Activated CD4-positive, alpha-beta T cell treated with anti-CD3 and anti-CD28 coated beads for 36 hours (primary cell): ENCODE results near the gene MAML3. TPM values are rescaled to one million over a fixed set of nuclear protein-coding genes. Genes with fewer than 3 reads are reported as not detected.
A peak's percentile ranks its signal among the peaks of the same experiment; 100 is the strongest.

Experiments used
- ATAC-seq: fragments of 200-7000 bp; cut with Tn5 transposase; one replicate; pipeline ENCODE4 v1.10.0; 2021; ENCODE audit warnings: mild to moderate bottlenecking, moderate library complexity
- CTCF ChIA-PET: fragments of 350-600 bp; sonication (Branson Sonifier 250); formaldehyde crosslinking; loops from one replicate; lab custom pipeline; 2021; ENCODE audit warnings: antibody characterized with exemption; lab: Charles Lee
- POLR2A ChIA-PET: fragments of 350-600 bp; sonication (Branson Sonifier 250); formaldehyde crosslinking; loops from one replicate; lab custom pipeline; 2021; ENCODE audit warnings: antibody characterized with exemption, inconsistent platforms; lab: Charles Lee
- DNase-seq: peaks from one replicate; pipeline ENCODE4 v3.0.0-alpha.2; 2020
- H3K27ac Mint-ChIP-seq: one replicate; pipeline ENCODE4 v1.8.0; 2021; ENCODE audit warnings: mixed read lengths
- H3K27me3 Mint-ChIP-seq: one replicate; pipeline ENCODE4 v1.8.0; 2021; ENCODE audit warnings: mixed read lengths
- H3K36me3 Mint-ChIP-seq: one replicate; pipeline ENCODE4 v1.8.0; 2021; ENCODE audit warnings: low read depth, mixed read lengths
- H3K4me1 Mint-ChIP-seq: one replicate; pipeline ENCODE4 v1.8.0; 2021; ENCODE audit warnings: mixed read lengths
- H3K4me3 Mint-ChIP-seq: one replicate; pipeline ENCODE4 v1.8.0; 2021; ENCODE audit warnings: mild to moderate bottlenecking, moderate library complexity, mixed read lengths
- H3K9me3 Mint-ChIP-seq: one replicate; pipeline ENCODE4 v1.8.0; 2021; ENCODE audit warnings: low read depth, mixed read lengths
- intact Hi-C, 2 experiments: fragments of 100-400 bp; cut with DNase I in 1 of 2; cut with micrococcal nuclease in 1 of 2; formaldehyde crosslinking; loops; one replicate each; pipeline versions ENCODE4 v1.14.2 to v1.15.1; 2022 to 2024; cut with DNase I, micrococcal nuclease
- total RNA-seq, 2 experiments: library from RNA; stranded (reverse); gene quantifications; one replicate each; pipeline ENCODE4 v1.2.3, GENCODE V29; 2021

MAML3 gene
- total RNA-seq, 2 experiments from 2014 or later, result 1.6 to 1.9 TPM

DNA sequence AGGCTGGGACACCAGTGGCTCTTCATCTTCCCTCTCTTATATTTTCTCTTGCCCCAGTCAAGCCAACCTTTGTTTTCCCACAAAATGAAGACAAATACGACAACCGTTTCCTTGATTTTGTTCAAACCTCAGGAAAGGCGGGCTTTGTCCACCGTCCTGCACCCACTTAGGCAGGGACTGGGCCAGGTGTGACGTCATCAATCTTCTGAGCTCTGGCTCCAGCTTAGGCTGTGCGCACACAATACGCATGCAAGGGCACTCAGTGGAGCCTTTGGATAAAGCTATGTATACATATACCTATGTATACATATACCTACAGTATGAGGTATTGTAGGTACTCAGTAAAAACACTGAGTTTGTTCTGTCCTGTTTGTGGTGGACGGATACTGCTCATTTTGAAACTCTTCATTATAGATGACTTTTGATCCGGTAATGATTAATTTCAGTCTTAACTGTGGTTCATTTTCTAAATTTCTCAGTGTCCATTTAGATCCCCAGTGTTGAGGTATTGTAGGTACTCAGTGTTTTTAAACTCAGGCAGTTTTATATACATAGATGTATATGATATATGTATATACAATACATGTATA, 293.5 kb downstream of the MAML3 start:
- H3K4me3 Mint-ChIP-seq, result no peak overlapping the region
- H3K4me1 Mint-ChIP-seq, result peaks cover 32% of the 10 kb centered on the region
- intact Hi-C loops, result no loop called here
- peaks cover 29% of the 10 kb centered on the region for H3K27me3 Mint-ChIP-seq
- ATAC-seq, result no peak
- no peaks in the 10 kb centered on the region for H3K9me3 Mint-ChIP-seq
- no peak overlapping the region for H3K27ac Mint-ChIP-seq
- peaks cover 5% of the 10 kb centered on the region for H3K36me3 Mint-ChIP-seq
- POLR2A ChIA-PET, result no interaction called here
- no peak for DNase-seq
- CTCF ChIA-PET, result no interaction called here

GRCh38 chr4:139859876-139860275, 294.1 kb downstream of the MAML3 start:
- peaks cover 5% of the 10 kb centered on the region for H3K36me3 Mint-ChIP-seq
- peaks cover 31% of the 10 kb centered on the region for H3K27me3 Mint-ChIP-seq
- no peaks in the 10 kb centered on the region for H3K9me3 Mint-ChIP-seq
- ChIA-PET POLR2A (no interaction called here), CTCF (interaction anchor here (0.6 kb wide), 1 partner anchor 406 kb away, joined by 4 read pairs; no protein-coding TSS in a partner anchor)
- H3K4me1 Mint-ChIP-seq, result peaks cover 32% of the 10 kb centered on the region
- DNase-seq (no peak), ATAC-seq (no peak)
- intact Hi-C loops, result loop anchor here (1.0 to 10.0 kb wide), 11 partner anchors 90 to 683 kb away; partner anchors contain the start of genes ELF2 (in 1 of the 2) and MAML3 (in 1 of the 2)
- no peak overlapping the region for H3K27ac Mint-ChIP-seq
- no peak overlapping the region for H3K4me3 Mint-ChIP-seq

DNA sequence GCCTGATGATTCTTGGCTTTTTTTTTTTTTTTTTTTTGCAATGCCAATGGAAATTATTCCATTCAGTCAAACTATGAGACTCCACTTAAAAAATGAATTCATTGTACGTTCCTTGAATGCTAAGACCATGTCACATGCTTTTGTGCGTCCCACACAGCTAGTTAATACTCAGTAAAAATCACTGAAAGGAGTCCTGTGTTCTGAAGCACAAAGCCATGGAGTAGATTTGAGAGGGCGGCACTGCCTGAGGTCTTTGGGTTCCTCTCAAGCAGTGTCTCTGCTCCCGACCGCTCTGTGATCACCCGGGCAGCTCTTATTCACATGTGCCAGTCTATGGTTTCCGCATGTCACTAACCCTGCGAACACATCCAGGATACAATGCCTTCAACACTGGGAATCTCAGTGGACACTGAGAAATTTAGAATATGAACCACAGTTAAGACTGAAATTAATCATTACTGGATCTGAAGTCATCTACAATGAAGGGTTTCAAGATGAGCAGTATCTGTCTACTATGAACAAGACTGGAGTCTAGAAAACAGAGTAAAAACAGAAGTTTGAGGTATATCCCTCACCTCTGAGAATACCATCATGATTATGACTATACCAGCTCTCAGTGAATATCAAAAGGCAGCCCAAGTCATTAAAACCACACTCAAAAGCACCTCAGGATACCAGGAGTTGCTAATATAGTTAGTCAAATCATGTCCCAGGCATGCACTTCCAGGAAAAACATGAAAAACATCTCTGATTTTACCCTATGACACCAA, 295.4 kb downstream of the MAML3 start:
- Mint-ChIP-seq H3K27me3 (peaks cover 33% of the 10 kb centered on the region), H3K9me3 (no peaks in the 10 kb centered on the region), H3K36me3 (peaks cover 5% of the 10 kb centered on the region), H3K4me3 (no peak overlapping the region), H3K4me1 (peaks cover 32% of the 10 kb centered on the region), H3K27ac (no peak overlapping the region)
- ChIA-PET POLR2A (interaction anchor here (0.6 to 0.7 kb wide), 2 partner anchors 238 to 269 kb away, joined by 3 to 7 read pairs; no protein-coding TSS in a partner anchor), CTCF (interaction anchor here (0.7 to 1.0 kb wide), 3 partner anchors 9 to 121 kb away, joined by 3 to 9 read pairs (median 3); no protein-coding TSS in a partner anchor)
- ATAC-seq (peak; percentile 94), DNase-seq (peak; percentile 55)
- intact Hi-C loops, result loop anchor here (1.0 to 10.0 kb wide), 14 partner anchors 92 to 681 kb away; partner anchors contain the start of genes ELF2 (in 1 of the 2) and MAML3 (in 1 of the 2)

DNA sequence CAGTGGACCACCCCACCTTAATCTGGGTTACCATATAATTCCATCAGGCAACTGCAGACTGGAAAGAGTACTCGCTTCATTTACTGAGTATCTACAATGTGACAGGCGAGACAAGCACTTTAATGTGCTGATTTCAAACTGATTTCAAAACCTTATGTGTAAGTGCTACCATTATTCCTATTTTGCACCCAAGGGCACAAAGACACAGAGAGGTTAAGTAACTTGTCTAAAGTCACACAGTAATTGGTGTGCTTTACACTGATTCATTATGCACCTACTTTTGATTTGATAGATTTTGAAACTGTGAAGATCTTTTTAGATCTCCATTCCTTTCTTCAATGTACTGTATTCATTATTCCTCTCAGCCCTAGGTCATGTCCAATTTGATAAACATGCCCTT, 296.0 kb downstream of the MAML3 start:
- POLR2A ChIA-PET, result no interaction called here

DNA sequence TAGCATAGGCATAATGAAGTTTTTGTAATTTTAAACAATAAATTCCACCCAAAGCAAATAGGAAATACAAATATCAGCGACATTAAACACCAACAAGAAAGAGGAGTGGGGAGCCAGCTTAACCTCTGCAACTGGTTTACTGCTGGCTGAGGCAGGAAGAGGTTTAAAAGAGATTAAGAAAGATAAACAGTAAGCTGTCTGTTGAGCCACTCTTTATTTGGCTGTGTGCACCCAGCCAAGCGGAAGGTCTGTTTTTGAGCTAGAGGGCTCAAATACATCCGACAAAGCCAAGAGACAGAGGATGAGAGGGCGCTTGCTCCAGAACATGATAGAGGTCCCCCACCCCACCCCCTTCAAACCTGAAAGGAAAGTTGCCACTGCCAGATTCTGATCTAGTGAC, 297.0 kb downstream of the MAML3 start:
- peaks cover 30% of the 10 kb centered on the region for H3K27me3 Mint-ChIP-seq
- peaks cover 40% of the 10 kb centered on the region for H3K4me1 Mint-ChIP-seq
- ATAC-seq (no peak), DNase-seq (no peak)
- H3K4me3 Mint-ChIP-seq, result no peak overlapping the region
- no peaks in the 10 kb centered on the region for H3K9me3 Mint-ChIP-seq
- intact Hi-C loops, result loop anchor here (5.0 to 10.0 kb wide), 5 partner anchors 120 to 680 kb away; partner anchors contain the start of genes ELF2 (in 1 of the 2) and MAML3 (in 1 of the 2)
- H3K27ac Mint-ChIP-seq, result no peak overlapping the region
- CTCF ChIA-PET, result no interaction called here
- H3K36me3 Mint-ChIP-seq, result peaks cover 2% of the 10 kb centered on the region
- POLR2A ChIA-PET, result no interaction called here

More for the DNA sequence above, 296.0 kb downstream of the MAML3 start:
- Mint-ChIP-seq H3K27me3 (peaks cover 33% of the 10 kb centered on the region), H3K27ac (no peak overlapping the region), H3K9me3 (no peaks in the 10 kb centered on the region), H3K36me3 (peaks cover 5% of the 10 kb centered on the region), H3K4me3 (no peak overlapping the region), H3K4me1 (peaks cover 35% of the 10 kb centered on the region)
- DNase-seq (no peak), ATAC-seq (no peak)
- intact Hi-C loops, result loop anchor here (1.0 to 10.0 kb wide), 12 partner anchors 93 to 681 kb away; partner anchors contain the start of genes ELF2 (in 1 of the 2) and MAML3 (in 1 of the 2)
- CTCF ChIA-PET, result no interaction called here

- no peak overlapping the region for H3K27ac Mint-ChIP-seq
- peaks cover 22% of the 10 kb centered on the region for H3K27me3 Mint-ChIP-seq
- ATAC-seq (no peak), DNase-seq (no peak)
- intact Hi-C loops, result loop anchor here (5.0 to 10.0 kb wide), 5 partner anchors 118 to 678 kb away; partner anchors contain the start of genes ELF2 (in 1 of the 2) and MAML3 (in 1 of the 2)
- H3K9me3 Mint-ChIP-seq, result no peaks in the 10 kb centered on the region
- peaks cover 37% of the 10 kb centered on the region for H3K4me1 Mint-ChIP-seq
- ChIA-PET CTCF (interaction anchor here (1.0 kb wide), 1 partner anchor 16 kb away, joined by 3 read pairs; no protein-coding TSS in a partner anchor), POLR2A (no interaction called here)
- H3K4me3 Mint-ChIP-seq, result no peak overlapping the region
- no peaks in the 10 kb centered on the region for H3K36me3 Mint-ChIP-seq
Measured at GRCh38 chr4:139854668-139855403, 299.1 kb downstream of the MAML3 start.

DNA sequence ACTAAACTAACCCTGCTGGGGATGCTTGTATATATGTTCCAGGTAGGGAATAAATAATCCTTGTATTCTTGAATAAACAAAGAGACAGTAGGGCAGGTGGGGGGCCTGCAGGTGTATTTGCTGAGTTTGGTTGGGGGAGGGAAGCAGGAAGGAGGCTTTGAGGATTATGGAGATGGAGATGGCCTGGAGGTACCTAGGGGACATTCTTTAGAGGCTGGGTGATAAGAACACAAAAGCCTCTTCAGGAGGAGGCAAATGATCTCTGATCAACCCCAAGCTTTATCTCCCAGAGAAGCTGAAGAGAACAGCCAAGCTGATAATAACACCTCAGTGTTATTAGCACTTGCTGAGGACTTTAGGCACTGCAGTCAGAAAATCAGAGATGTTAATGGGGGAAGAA, 300.7 kb downstream of the MAML3 start:
- no peak for DNase-seq
- H3K4me1 Mint-ChIP-seq, result peaks cover 24% of the 10 kb centered on the region
- peaks cover 25% of the 10 kb centered on the region for H3K27me3 Mint-ChIP-seq
- no peak overlapping the region for H3K27ac Mint-ChIP-seq
- H3K9me3 Mint-ChIP-seq, result no peaks in the 10 kb centered on the region
- ATAC-seq, result no peak
- H3K36me3 Mint-ChIP-seq, result no peaks in the 10 kb centered on the region
- POLR2A ChIA-PET, result no interaction called here
- H3K4me3 Mint-ChIP-seq, result no peak overlapping the region
- intact Hi-C loops, result loop anchor here in 1 of 2 experiments (10.0 kb wide), 1 partner anchor 589 kb away; no protein-coding TSS in a partner anchor
- CTCF ChIA-PET, result interaction anchor here (0.7 kb wide), 1 partner anchor 213 kb away, joined by 3 read pairs; no protein-coding TSS in a partner anchor

GRCh38 chr4:139852612-139853269, 301.2 kb downstream of the MAML3 start:
- POLR2A ChIA-PET, result no interaction called here
- ATAC-seq (peak; percentile 74), DNase-seq (peak; percentile 38)

DNA sequence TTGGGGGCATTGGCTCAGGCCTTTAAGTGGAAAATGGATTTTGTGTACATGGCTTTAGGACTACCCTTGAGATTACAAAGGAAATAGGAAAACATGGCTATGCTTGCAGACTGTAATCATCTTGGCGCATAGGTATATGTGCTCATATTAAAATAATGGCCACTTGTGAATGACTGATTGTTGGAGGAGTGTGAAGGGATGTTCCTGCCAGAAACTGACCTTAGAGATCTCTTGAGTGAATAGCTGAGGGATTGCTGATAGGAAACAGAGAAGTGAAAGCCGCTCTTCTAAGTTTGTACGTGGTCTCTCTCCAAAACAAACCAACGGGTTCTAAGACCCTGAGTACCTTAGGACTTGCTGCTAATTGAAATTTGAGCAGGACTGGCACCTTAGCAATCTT, 302.3 kb downstream of the MAML3 start:
- CTCF ChIA-PET, result no interaction called here
- Mint-ChIP-seq H3K4me1 (peaks cover 9% of the 10 kb centered on the region), H3K4me3 (no peak overlapping the region), H3K27me3 (peaks cover 20% of the 10 kb centered on the region), H3K36me3 (no peaks in the 10 kb centered on the region), H3K27ac (no peak overlapping the region), H3K9me3 (no peaks in the 10 kb centered on the region)
- intact Hi-C loops, result loop anchor here in 1 of 2 experiments (10.0 kb wide), 1 partner anchor 587 kb away; no protein-coding TSS in a partner anchor
- ATAC-seq, result no peak
- POLR2A ChIA-PET, result no interaction called here
- DNase-seq, result no peak

More at GRCh38 chr4:139852612-139853269, 301.2 kb downstream of the MAML3 start:
- peaks cover 24% of the 10 kb centered on the region for H3K27me3 Mint-ChIP-seq
- no peaks in the 10 kb centered on the region for H3K36me3 Mint-ChIP-seq
- H3K9me3 Mint-ChIP-seq, result no peaks in the 10 kb centered on the region
- CTCF ChIA-PET, result no interaction called here
- peaks cover 18% of the 10 kb centered on the region for H3K4me1 Mint-ChIP-seq
- intact Hi-C loops, result loop anchor here in 1 of 2 experiments (10.0 kb wide), 1 partner anchor 588 kb away; no protein-coding TSS in a partner anchor
- H3K27ac Mint-ChIP-seq, result no peak overlapping the region
- H3K4me3 Mint-ChIP-seq, result no peak overlapping the region

DNA sequence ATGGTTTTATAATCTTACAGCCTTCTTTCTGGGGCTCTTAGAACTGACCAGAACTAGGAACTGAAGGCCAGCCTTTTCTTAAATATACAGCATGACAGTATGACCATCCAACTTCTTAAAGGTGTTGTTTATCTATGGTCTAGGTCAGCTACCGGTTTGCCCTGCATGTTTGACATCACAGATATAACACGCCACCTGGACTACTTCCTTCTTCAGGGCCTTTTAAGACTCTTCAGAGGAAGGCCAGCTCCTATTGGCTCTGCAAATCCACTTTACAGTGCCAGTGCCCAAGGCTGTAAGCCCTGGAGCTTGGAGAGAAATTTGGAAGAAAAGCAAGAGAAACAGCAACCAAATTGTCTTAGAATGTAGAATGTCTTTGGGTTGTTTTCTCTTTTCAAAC, 302.9 kb downstream of the MAML3 start:
- POLR2A ChIA-PET, result no interaction called here
- DNase-seq (no peak), ATAC-seq (no peak)
- H3K36me3 Mint-ChIP-seq, result no peaks in the 10 kb centered on the region
- H3K9me3 Mint-ChIP-seq, result no peaks in the 10 kb centered on the region
- no peak overlapping the region for H3K4me3 Mint-ChIP-seq
- H3K27me3 Mint-ChIP-seq, result peaks cover 17% of the 10 kb centered on the region
- H3K4me1 Mint-ChIP-seq, result peaks cover 8% of the 10 kb centered on the region
- CTCF ChIA-PET, result interaction anchor here (1.0 kb wide), 1 partner anchor 55 kb away, joined by 4 read pairs; no protein-coding TSS in a partner anchor
- intact Hi-C loops, result loop anchor here in 1 of 2 experiments (10.0 kb wide), 1 partner anchor 586 kb away; no protein-coding TSS in a partner anchor
- H3K27ac Mint-ChIP-seq, result no peak overlapping the region
